H1 (cell line): ENCODE measurements around the gene BAK1. TPM values are rescaled to one million over a fixed set of nuclear protein-coding genes. Genes with fewer than 3 reads are reported as not detected.

ENCODE experiments used
- BCL11A ChIP-seq, 2 experiments: IDR thresholded peaks; one replicate each; pipeline ENCODE4 v1.6.1; 2011; ENCODE audit warnings: low read depth in 2 of 2, low read length in 2 of 2, mild to moderate bottlenecking in 2 of 2
- CBX8 ChIP-seq: fragments of 300-800, 300-1000 bp; sonication (generic); IDR thresholded peaks from 2 replicates; pipeline ENCODE4 v1.7.1; 2016; ENCODE audit warnings: low read depth, low read length, borderline replicate concordance
- HDAC6 ChIP-seq: IDR thresholded peaks from one replicate; pipeline ENCODE4 v1.7.1; 2012; ENCODE audit warnings: low read depth, mild to moderate bottlenecking, inconsistent platforms, low read length, moderate library complexity
- JUN ChIP-seq: IDR thresholded peaks from 2 replicates; pipeline ENCODE4 v1.6.1; 2011; ENCODE audit warnings: low read depth, mild to moderate bottlenecking, improper control_type of control experiment, low read length
- KDM4A ChIP-seq: IDR thresholded peaks from one replicate; pipeline ENCODE4 v1.7.1; 2012; ENCODE audit warnings: low read depth, mild to moderate bottlenecking, moderate library complexity, low read length, inconsistent platforms; ENCODE audit not compliant: severe bottlenecking
- MAFK ChIP-seq: IDR thresholded peaks from 2 replicates; pipeline ENCODE4 v1.6.1; 2012; ENCODE audit warnings: low read depth, mild to moderate bottlenecking, improper control_type of control experiment, low read length
- RBBP5 ChIP-seq: IDR thresholded peaks from 2 replicates; pipeline ENCODE4 v1.7.1; 2012; ENCODE audit warnings: low read depth, mild to moderate bottlenecking, inconsistent platforms, low read length, moderate library complexity, borderline replicate concordance
- RNF2 ChIP-seq: fragments of 200-900, 300-1000 bp; sonication (generic); IDR thresholded peaks from 2 replicates; pipeline ENCODE4 v1.7.1; 2016; ENCODE audit warnings: borderline replicate concordance, low read depth, mild to moderate bottlenecking, antibody characterized with exemption, low read length; ENCODE audit not compliant: poor library complexity, severe bottlenecking; ENCODE audit errors: missing control alignments
- SIN3A ChIP-seq, 2 experiments: IDR thresholded peaks in 1 of 2; conservative IDR thresholded peaks in 1 of 2; 2 replicates each; pipeline ENCODE4 v1.6.1; 2011 to 2012; ENCODE audit warnings: low read length in 2 of 2, improper control_type of control experiment in 1 of 2, low read depth in 1 of 2, mild to moderate bottlenecking in 1 of 2
- ZNF274 ChIP-seq: IDR thresholded peaks from 2 replicates; pipeline ENCODE4 v1.7.0; 2012; ENCODE audit warnings: low read length, borderline replicate concordance; ENCODE audit errors: extremely low read depth
- polyA plus RNA-seq, 7 experiments: library from polyadenylated mRNA; depleted of rRNA in 3 of 7; stranded (reverse) in 5 of 7; unstranded in 2 of 7; fragments of >200 nt in 5 of 7; fragments of 200-250 nt in 2 of 7; gene quantifications; 1 replicate in 5 of 7; 2 replicates in 1 of 7; 4 replicates in 1 of 7; pipeline versions ENCODE4 v1.2.1 to v1.2.3, GENCODE V29; 2011 to 2013; ENCODE audit warnings: missing spikeins in 2 of 7, mixed read lengths in 2 of 7
- total RNA-seq: library from RNA; stranded (reverse); fragmentation: NEBNext Ultra II Directional; extraction: Animal tissue kit (Norgen Biotek cat#: 25700); gene quantifications from 2 replicates; pipeline ENCODE4 v1.2.1, GENCODE V29; 2021
- TF ChIP-seq, protein P1 (sequence below): fragments of 300-600 bp; sonication (generic); IDR thresholded peaks from 2 replicates; pipeline ENCODE4 v1.7.1; 2012; ENCODE audit warnings: low read length, moderate library complexity, mild to moderate bottlenecking, inconsistent platforms; ENCODE audit not compliant: insufficient replicate concordance

BAK1 gene
- total and polyA plus RNA-seq, 2 of the 8 experiments (the other 6 are each of a cell fraction or from before 2014, with no cell fraction given): 43.3 to 43.4 TPM

GRCh38 chr6:33609019-33609418, 28.9 kb upstream of the BAK1 start (continued):
- TF ChIP-seq, protein P1, sequence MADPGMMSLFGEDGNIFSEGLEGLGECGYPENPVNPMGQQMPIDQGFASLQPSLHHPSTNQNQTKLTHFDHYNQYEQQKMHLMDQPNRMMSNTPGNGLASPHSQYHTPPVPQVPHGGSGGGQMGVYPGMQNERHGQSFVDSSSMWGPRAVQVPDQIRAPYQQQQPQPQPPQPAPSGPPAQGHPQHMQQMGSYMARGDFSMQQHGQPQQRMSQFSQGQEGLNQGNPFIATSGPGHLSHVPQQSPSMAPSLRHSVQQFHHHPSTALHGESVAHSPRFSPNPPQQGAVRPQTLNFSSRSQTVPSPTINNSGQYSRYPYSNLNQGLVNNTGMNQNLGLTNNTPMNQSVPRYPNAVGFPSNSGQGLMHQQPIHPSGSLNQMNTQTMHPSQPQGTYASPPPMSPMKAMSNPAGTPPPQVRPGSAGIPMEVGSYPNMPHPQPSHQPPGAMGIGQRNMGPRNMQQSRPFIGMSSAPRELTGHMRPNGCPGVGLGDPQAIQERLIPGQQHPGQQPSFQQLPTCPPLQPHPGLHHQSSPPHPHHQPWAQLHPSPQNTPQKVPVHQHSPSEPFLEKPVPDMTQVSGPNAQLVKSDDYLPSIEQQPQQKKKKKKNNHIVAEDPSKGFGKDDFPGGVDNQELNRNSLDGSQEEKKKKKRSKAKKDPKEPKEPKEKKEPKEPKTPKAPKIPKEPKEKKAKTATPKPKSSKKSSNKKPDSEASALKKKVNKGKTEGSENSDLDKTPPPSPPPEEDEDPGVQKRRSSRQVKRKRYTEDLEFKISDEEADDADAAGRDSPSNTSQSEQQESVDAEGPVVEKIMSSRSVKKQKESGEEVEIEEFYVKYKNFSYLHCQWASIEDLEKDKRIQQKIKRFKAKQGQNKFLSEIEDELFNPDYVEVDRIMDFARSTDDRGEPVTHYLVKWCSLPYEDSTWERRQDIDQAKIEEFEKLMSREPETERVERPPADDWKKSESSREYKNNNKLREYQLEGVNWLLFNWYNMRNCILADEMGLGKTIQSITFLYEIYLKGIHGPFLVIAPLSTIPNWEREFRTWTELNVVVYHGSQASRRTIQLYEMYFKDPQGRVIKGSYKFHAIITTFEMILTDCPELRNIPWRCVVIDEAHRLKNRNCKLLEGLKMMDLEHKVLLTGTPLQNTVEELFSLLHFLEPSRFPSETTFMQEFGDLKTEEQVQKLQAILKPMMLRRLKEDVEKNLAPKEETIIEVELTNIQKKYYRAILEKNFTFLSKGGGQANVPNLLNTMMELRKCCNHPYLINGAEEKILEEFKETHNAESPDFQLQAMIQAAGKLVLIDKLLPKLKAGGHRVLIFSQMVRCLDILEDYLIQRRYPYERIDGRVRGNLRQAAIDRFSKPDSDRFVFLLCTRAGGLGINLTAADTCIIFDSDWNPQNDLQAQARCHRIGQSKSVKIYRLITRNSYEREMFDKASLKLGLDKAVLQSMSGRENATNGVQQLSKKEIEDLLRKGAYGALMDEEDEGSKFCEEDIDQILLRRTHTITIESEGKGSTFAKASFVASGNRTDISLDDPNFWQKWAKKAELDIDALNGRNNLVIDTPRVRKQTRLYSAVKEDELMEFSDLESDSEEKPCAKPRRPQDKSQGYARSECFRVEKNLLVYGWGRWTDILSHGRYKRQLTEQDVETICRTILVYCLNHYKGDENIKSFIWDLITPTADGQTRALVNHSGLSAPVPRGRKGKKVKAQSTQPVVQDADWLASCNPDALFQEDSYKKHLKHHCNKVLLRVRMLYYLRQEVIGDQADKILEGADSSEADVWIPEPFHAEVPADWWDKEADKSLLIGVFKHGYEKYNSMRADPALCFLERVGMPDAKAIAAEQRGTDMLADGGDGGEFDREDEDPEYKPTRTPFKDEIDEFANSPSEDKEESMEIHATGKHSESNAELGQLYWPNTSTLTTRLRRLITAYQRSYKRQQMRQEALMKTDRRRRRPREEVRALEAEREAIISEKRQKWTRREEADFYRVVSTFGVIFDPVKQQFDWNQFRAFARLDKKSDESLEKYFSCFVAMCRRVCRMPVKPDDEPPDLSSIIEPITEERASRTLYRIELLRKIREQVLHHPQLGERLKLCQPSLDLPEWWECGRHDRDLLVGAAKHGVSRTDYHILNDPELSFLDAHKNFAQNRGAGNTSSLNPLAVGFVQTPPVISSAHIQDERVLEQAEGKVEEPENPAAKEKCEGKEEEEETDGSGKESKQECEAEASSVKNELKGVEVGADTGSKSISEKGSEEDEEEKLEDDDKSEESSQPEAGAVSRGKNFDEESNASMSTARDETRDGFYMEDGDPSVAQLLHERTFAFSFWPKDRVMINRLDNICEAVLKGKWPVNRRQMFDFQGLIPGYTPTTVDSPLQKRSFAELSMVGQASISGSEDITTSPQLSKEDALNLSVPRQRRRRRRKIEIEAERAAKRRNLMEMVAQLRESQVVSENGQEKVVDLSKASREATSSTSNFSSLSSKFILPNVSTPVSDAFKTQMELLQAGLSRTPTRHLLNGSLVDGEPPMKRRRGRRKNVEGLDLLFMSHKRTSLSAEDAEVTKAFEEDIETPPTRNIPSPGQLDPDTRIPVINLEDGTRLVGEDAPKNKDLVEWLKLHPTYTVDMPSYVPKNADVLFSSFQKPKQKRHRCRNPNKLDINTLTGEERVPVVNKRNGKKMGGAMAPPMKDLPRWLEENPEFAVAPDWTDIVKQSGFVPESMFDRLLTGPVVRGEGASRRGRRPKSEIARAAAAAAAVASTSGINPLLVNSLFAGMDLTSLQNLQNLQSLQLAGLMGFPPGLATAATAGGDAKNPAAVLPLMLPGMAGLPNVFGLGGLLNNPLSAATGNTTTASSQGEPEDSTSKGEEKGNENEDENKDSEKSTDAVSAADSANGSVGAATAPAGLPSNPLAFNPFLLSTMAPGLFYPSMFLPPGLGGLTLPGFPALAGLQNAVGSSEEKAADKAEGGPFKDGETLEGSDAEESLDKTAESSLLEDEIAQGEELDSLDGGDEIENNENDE: no peak
- TF ChIP-seq RBBP5: no peak
- no peak for TF ChIP-seq BCL11A (IDR thresholded peaks at IDR 0.05; ENCODE audit: low read depth in 2 of 2, low read length in 2 of 2)
- TF ChIP-seq HDAC6: no peak
- TF ChIP-seq KDM4A: no peak
- no peak for TF ChIP-seq ZNF274
- no peak for TF ChIP-seq JUN
- TF ChIP-seq MAFK: no peak
- no peak for TF ChIP-seq RNF2
- TF ChIP-seq SIN3A (conservative IDR thresholded peaks at IDR 0.05 in 1 of 2, IDR thresholded peaks at IDR 0.05 in 1 of 2; ENCODE audit: low read depth in 1 of 2, low read length in 2 of 2): no peak
- TF ChIP-seq CBX8: no peak
